ENCODE data around the gene THAP3. TPM values are rescaled to one million over a fixed set of nuclear protein-coding genes. Genes with fewer than 3 reads are reported as not detected.
A peak's percentile ranks its signal among the peaks of the same experiment; 100 is the strongest.

THAP3 gene
- total and polyA plus RNA-seq, 9 of the 15 experiments (the other 6 are each of a cell fraction or from before 2014, with no cell fraction given), result 1.9 to 31.2 (median 18.2) TPM

DNA sequence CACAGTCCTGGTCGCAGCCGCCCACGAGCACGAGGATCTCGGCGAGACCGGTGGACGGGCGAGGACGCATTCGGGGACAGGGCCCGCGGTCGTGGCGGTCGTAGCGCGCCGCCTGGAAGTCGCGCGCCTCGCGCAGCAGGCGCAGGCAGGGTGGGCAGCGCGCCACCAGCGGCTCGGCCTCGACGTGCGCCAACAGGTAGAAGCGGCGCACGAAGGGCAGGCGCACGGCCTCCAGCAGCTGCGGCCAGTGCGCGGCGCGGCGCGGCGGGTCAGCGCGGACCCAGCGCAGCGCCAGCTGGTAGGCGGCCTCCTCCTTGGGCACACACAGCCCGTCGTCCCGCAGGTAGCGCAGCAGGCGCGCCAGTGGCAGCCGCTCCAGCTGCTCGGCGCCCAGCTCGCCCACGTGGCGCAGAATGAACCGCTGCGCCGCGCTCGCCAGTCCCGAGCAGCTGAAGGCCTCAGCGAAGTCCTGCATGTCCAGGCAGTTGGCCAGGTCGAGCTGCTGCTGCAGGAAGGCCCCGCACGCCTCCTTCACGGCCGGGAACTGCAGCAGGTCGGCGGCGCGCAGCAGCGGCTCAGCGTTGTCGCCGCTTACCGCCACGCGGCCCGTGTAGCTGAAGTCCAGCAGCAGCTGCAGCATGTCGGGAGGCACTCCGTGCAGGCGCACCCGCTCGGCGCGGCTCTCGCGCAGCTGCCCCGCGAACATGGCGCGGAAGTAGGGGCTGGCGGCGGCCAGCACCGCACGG lies 22.6 kb upstream of the THAP3 start (continued):
- TF ChIP-seq, protein P1, sequence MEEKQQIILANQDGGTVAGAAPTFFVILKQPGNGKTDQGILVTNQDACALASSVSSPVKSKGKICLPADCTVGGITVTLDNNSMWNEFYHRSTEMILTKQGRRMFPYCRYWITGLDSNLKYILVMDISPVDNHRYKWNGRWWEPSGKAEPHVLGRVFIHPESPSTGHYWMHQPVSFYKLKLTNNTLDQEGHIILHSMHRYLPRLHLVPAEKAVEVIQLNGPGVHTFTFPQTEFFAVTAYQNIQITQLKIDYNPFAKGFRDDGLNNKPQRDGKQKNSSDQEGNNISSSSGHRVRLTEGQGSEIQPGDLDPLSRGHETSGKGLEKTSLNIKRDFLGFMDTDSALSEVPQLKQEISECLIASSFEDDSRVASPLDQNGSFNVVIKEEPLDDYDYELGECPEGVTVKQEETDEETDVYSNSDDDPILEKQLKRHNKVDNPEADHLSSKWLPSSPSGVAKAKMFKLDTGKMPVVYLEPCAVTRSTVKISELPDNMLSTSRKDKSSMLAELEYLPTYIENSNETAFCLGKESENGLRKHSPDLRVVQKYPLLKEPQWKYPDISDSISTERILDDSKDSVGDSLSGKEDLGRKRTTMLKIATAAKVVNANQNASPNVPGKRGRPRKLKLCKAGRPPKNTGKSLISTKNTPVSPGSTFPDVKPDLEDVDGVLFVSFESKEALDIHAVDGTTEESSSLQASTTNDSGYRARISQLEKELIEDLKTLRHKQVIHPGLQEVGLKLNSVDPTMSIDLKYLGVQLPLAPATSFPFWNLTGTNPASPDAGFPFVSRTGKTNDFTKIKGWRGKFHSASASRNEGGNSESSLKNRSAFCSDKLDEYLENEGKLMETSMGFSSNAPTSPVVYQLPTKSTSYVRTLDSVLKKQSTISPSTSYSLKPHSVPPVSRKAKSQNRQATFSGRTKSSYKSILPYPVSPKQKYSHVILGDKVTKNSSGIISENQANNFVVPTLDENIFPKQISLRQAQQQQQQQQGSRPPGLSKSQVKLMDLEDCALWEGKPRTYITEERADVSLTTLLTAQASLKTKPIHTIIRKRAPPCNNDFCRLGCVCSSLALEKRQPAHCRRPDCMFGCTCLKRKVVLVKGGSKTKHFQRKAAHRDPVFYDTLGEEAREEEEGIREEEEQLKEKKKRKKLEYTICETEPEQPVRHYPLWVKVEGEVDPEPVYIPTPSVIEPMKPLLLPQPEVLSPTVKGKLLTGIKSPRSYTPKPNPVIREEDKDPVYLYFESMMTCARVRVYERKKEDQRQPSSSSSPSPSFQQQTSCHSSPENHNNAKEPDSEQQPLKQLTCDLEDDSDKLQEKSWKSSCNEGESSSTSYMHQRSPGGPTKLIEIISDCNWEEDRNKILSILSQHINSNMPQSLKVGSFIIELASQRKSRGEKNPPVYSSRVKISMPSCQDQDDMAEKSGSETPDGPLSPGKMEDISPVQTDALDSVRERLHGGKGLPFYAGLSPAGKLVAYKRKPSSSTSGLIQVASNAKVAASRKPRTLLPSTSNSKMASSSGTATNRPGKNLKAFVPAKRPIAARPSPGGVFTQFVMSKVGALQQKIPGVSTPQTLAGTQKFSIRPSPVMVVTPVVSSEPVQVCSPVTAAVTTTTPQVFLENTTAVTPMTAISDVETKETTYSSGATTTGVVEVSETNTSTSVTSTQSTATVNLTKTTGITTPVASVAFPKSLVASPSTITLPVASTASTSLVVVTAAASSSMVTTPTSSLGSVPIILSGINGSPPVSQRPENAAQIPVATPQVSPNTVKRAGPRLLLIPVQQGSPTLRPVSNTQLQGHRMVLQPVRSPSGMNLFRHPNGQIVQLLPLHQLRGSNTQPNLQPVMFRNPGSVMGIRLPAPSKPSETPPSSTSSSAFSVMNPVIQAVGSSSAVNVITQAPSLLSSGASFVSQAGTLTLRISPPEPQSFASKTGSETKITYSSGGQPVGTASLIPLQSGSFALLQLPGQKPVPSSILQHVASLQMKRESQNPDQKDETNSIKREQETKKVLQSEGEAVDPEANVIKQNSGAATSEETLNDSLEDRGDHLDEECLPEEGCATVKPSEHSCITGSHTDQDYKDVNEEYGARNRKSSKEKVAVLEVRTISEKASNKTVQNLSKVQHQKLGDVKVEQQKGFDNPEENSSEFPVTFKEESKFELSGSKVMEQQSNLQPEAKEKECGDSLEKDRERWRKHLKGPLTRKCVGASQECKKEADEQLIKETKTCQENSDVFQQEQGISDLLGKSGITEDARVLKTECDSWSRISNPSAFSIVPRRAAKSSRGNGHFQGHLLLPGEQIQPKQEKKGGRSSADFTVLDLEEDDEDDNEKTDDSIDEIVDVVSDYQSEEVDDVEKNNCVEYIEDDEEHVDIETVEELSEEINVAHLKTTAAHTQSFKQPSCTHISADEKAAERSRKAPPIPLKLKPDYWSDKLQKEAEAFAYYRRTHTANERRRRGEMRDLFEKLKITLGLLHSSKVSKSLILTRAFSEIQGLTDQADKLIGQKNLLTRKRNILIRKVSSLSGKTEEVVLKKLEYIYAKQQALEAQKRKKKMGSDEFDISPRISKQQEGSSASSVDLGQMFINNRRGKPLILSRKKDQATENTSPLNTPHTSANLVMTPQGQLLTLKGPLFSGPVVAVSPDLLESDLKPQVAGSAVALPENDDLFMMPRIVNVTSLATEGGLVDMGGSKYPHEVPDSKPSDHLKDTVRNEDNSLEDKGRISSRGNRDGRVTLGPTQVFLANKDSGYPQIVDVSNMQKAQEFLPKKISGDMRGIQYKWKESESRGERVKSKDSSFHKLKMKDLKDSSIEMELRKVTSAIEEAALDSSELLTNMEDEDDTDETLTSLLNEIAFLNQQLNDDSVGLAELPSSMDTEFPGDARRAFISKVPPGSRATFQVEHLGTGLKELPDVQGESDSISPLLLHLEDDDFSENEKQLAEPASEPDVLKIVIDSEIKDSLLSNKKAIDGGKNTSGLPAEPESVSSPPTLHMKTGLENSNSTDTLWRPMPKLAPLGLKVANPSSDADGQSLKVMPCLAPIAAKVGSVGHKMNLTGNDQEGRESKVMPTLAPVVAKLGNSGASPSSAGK (IDR thresholded peaks at IDR 0.05), result peak; percentile 86
- no peak for TF ChIP-seq CSDE1 (IDR thresholded peaks at IDR 0.05)
- TF ChIP-seq, protein P2, sequence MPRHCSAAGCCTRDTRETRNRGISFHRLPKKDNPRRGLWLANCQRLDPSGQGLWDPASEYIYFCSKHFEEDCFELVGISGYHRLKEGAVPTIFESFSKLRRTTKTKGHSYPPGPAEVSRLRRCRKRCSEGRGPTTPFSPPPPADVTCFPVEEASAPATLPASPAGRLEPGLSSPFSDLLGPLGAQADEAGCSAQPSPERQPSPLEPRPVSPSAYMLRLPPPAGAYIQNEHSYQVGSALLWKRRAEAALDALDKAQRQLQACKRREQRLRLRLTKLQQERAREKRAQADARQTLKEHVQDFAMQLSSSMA (CRISPR knock-in tag; IDR thresholded peaks at IDR 0.05), result peak; percentile 90
- no peak for TF ChIP-seq ADNP (tag; IDR thresholded peaks at IDR 0.05)
- TF ChIP-seq ZNF395 (CRISPR knock-in tag; IDR thresholded peaks at IDR 0.05), result no peak
- no peak for TF ChIP-seq TSC22D4 (tag; IDR thresholded peaks at IDR 0.05)
- no peak for TF ChIP-seq XRCC4 (IDR thresholded peaks at IDR 0.05; ENCODE audit: extremely low read depth, insufficient read depth, insufficient read length)
- TF ChIP-seq THRA (IDR thresholded peaks at IDR 0.05), result no peak

Measured in K562 (cell line).